ENCODE measurements around the gene PAPPA. TPM values are rescaled to one million over a fixed set of nuclear protein-coding genes. Genes with fewer than 3 reads are reported as not detected.
A peak's percentile ranks its signal among the peaks of the same experiment; 100 is the strongest.

The PAPPA gene
- total RNA-seq, 1 experiment from 2014 or later, result 3.9 TPM

GRCh38 chr9:116145036-116145435, 8.6 kb upstream of the PAPPA start:
- Histone ChIP-seq H3K4me2 (no peak overlapping the region), H4K20me1 (ENCODE audit: insufficient read depth) (no peaks in the 10 kb centered on the region), H3K79me2 (ENCODE audit: low read depth) (no peaks in the 10 kb centered on the region), H2AFZ (peak overlapping the region; percentile 39; the same call in 1 of the 2 replicates), H3F3A (ENCODE audit: insufficient read depth, low read depth) (no peaks in the 10 kb centered on the region), H3K9me3 (ENCODE audit: insufficient read depth, low read depth) (no peaks in the 10 kb centered on the region; the same call in 1 of the 2 replicates), H3K27ac (no peak overlapping the region), H3K36me3 (ENCODE audit: low read depth) (no peaks in the 10 kb centered on the region), H3K9me2 (ENCODE audit: insufficient read depth) (no peaks in the 10 kb centered on the region), H3K4me1 (replicated peaks; ENCODE audit: insufficient read depth) (0 out of 2 replicates have a peak, but pooled peaks cover 10% of the 10 kb centered on the region), H3K4me3 (no peak overlapping the region), H3K27me3 (ENCODE audit: insufficient read depth, low read depth) (no peaks in the 10 kb centered on the region)
- ChIA-PET CTCF (no interaction called here), POLR2A (ENCODE audit: unreplicated experiment) (no interaction called here)
- intact Hi-C loops (cut with micrococcal nuclease; ENCODE audit: unreplicated experiment), result no loop called here
- TF ChIP-seq EZH2 (IDR thresholded peaks at IDR 0.05; ENCODE audit: low read depth) (no peak), CTCF (conservative IDR thresholded peaks at IDR 0.05) (no peak)
- no peak for DNase-seq
- no TSS peak for BruUV-seq (replicated peaks)

GRCh38 chr9:116147821-116148220, 5.8 kb upstream of the PAPPA start:
- intact Hi-C loops (cut with micrococcal nuclease; ENCODE audit: unreplicated experiment), result no loop called here
- H3K9me2 ChIP-seq (ENCODE audit: insufficient read depth), result no peaks in the 10 kb centered on the region
- no peaks in the 10 kb centered on the region for H4K20me1 ChIP-seq (ENCODE audit: insufficient read depth)
- ChIA-PET CTCF (interaction anchor here (1.1 kb wide), 1 partner anchor 15 kb away, joined by 3 read pairs; no protein-coding TSS in a partner anchor), POLR2A (ENCODE audit: unreplicated experiment) (no interaction called here)
- no TSS peak for BruUV-seq (replicated peaks)
- TF ChIP-seq CTCF (conservative IDR thresholded peaks at IDR 0.05) (no peak), EZH2 (IDR thresholded peaks at IDR 0.05; ENCODE audit: low read depth) (no peak)
- H3F3A ChIP-seq (ENCODE audit: insufficient read depth, low read depth), result peaks cover 3% of the 10 kb centered on the region; the same call in 1 of the 2 replicates
- H3K9me3 ChIP-seq (ENCODE audit: insufficient read depth, low read depth), result no peaks in the 10 kb centered on the region
- no peaks in the 10 kb centered on the region for H3K27me3 ChIP-seq (ENCODE audit: insufficient read depth, low read depth)
- no peaks in the 10 kb centered on the region for H3K36me3 ChIP-seq (ENCODE audit: low read depth)
- no peak overlapping the region for H2AFZ ChIP-seq
- H3K4me1 ChIP-seq (replicated peaks; ENCODE audit: insufficient read depth), result peaks cover 15% of the 10 kb centered on the region
- H3K4me3 ChIP-seq, result no peak overlapping the region
- no peak overlapping the region for H3K4me2 ChIP-seq
- no peak overlapping the region for H3K27ac ChIP-seq
- H3K79me2 ChIP-seq (ENCODE audit: low read depth), result no peaks in the 10 kb centered on the region
- no peak for DNase-seq

- H3K27me3 ChIP-seq (ENCODE audit: insufficient read depth, low read depth), result no peaks in the 10 kb centered on the region
- DNase-seq, result no peak
- no peaks in the 10 kb centered on the region for H3K36me3 ChIP-seq (ENCODE audit: low read depth)
- H3K9me2 ChIP-seq (ENCODE audit: insufficient read depth), result no peaks in the 10 kb centered on the region
- H3K4me2 ChIP-seq, result no peak overlapping the region
- no peak for TF ChIP-seq EZH2 (IDR thresholded peaks at IDR 0.05; ENCODE audit: low read depth)
- TF ChIP-seq CTCF (conservative IDR thresholded peaks at IDR 0.05), result peak; percentile 72
- H3K9me3 ChIP-seq (ENCODE audit: insufficient read depth, low read depth), result no peaks in the 10 kb centered on the region
- no peaks in the 10 kb centered on the region for H4K20me1 ChIP-seq (ENCODE audit: insufficient read depth)
- H3K79me2 ChIP-seq (ENCODE audit: low read depth), result no peaks in the 10 kb centered on the region
- peaks cover 8% of the 10 kb centered on the region; the same call in 1 of the 2 replicates for H3F3A ChIP-seq (ENCODE audit: insufficient read depth, low read depth)
- no peak overlapping the region for H3K4me3 ChIP-seq
- ChIA-PET POLR2A (ENCODE audit: unreplicated experiment) (no interaction called here), CTCF (interaction anchor here (0.7 kb wide), 1 partner anchor 17 kb away, joined by 3 read pairs; no protein-coding TSS in a partner anchor)
- intact Hi-C loops (cut with micrococcal nuclease; ENCODE audit: unreplicated experiment), result loop anchor here (5.0 to 10.0 kb wide), 4 partner anchors 135 to 497 kb away; no protein-coding TSS in a partner anchor
- H3K4me1 ChIP-seq (replicated peaks; ENCODE audit: insufficient read depth), result peaks cover 11% of the 10 kb centered on the region
- H2AFZ ChIP-seq, result no peak overlapping the region
- no TSS peak for BruUV-seq (replicated peaks)
- H3K27ac ChIP-seq, result no peak overlapping the region
These were observed 3.7 kb upstream of the PAPPA start for GRCh38 chr9:116149844-116150243.

Data from PC-9 (cell line).